Measurements from ENCODE around the gene HDHD5.

Gene HDHD5

DNA sequence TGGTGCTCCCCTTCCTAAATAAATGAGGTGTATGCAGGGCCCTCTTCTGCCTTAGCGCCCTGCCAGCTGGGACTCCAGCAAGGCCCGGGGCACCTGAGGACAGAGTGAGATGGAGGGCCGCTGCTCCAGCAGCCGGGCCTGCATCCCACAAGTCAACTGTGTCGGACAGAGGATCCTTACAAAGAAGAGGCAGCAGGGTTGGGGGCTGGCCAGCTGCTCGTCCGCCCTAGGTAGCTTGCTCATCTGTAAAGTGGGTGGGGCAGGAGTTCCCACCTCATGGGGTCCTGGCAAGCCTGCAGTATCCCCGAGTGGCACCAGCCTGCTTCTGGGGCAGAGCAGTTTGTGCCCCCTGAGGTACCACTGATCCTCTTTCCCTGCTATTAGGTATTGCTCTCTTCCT is 45.5 kb downstream of the HDHD5 start:
- peaks cover 3% of the 10 kb centered on the region for H3K4me1 ChIP-seq (ENCODE audit: control insufficient read depth, insufficient read depth, low read length)
- no peaks in the 10 kb centered on the region for H3K9me3 ChIP-seq (ENCODE audit: control insufficient read depth in 2 of 2, low read length in 2 of 2)
- no peak overlapping the region for H3K9ac ChIP-seq (ENCODE audit: low read length in 2 of 2)
- H3K36me3 ChIP-seq (ENCODE audit: control insufficient read depth in 2 of 2, insufficient read depth in 2 of 2, low read length in 2 of 2), result no peaks in the 10 kb centered on the region
- H3K27ac ChIP-seq (ENCODE audit: low read length), result no peak overlapping the region
- peaks cover 3 to 4% of the 10 kb centered on the region in 2 donors for H3K27me3 ChIP-seq (ENCODE audit: control insufficient read depth in 1 of 2, insufficient read depth in 2 of 2, low read length in 2 of 2)
- no peak overlapping the region for H3K4me3 ChIP-seq (ENCODE audit: low read length in 2 of 2)

DNA sequence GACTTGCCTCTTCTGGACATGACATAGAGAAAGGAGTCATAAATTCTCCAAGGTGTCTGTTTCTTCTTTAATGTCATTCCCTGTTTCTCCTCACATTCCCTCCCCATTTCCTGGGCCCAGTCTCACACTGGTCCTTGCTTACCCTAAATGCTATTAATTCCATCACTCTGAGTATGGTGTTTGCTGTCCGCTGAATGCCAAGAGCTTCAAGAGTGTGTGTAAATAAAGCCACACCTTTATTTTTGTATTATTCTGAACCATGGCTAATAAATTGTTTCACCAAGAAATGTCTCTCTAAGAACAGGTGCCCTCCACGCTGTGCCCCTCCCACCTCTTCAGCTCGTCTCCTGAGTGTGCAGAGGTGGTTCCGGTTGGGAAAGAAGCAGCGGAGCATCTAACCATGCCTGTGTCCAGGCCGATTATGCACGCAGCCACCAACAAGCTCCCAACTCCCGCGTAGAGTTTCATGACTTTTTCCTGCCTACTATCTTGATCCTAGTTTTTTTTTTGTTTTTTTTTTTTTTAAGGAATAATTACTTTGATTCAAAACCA is 46.5 kb downstream of the HDHD5 start:
- no peak overlapping the region for H3K4me3 ChIP-seq (ENCODE audit: low read length in 2 of 2)
- no peak overlapping the region for H3K9ac ChIP-seq (ENCODE audit: low read length in 2 of 2)
- no peak overlapping the region for H3K27ac ChIP-seq (ENCODE audit: low read length)
- H3K36me3 ChIP-seq (ENCODE audit: control insufficient read depth in 2 of 2, insufficient read depth in 2 of 2, low read length in 2 of 2), result no peaks in the 10 kb centered on the region
- H3K27me3 ChIP-seq (ENCODE audit: control insufficient read depth in 1 of 2, insufficient read depth in 2 of 2, low read length in 2 of 2), result peaks cover 0 to 2% of the 10 kb centered on the region in 2 donors
- no peaks in the 10 kb centered on the region for H3K9me3 ChIP-seq (ENCODE audit: control insufficient read depth in 2 of 2, low read length in 2 of 2)
- H3K4me1 ChIP-seq (ENCODE audit: control insufficient read depth, insufficient read depth, low read length), result no peaks in the 10 kb centered on the region

DNA sequence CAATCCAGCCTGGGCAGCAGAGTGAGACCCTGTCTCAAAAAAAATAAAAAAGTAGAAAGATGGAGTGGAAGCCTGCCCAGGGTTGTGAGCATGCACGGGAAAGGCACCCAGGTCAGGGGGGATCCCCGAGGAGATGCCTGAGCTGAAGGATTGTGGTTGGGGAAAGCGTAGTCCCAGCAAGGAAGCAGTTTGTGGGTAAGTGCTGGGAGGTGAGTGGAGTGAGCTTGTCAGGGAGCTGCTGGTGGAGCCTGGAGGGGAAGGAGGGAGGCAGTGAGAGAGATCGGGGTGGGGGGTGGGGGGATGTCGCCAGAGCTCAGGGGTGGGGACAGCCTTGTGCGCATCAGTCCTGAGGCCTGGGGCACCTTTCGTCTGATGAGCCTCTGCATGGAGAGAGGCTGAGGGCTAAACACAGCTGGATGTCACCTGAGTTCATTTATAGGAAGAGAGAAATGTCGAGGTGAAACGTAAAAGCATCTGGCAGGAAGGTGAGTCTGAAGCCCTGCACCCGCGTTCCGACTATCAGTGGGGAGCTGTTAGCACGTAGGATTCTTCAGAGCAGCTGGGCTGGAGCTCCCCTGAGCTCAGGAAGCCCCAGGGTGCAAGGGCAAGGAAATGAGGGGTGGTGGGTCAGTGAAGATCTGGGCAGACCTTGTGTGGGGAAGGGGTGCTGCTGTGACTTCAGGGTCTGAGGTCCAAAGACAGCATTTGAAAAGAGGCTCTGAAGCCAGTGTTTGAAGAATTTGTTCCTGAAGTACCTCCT is 48.1 kb downstream of the HDHD5 start:
- Histone ChIP-seq H3K27ac (ENCODE audit: low read length) (no peak overlapping the region), H3K4me3 (ENCODE audit: low read length in 2 of 2) (no peak overlapping the region), H3K9ac (ENCODE audit: low read length in 2 of 2) (no peak overlapping the region), H3K4me1 (ENCODE audit: control insufficient read depth, insufficient read depth, low read length) (no peaks in the 10 kb centered on the region), H3K36me3 (ENCODE audit: control insufficient read depth in 2 of 2, insufficient read depth in 2 of 2, low read length in 2 of 2) (no peaks in the 10 kb centered on the region), H3K9me3 (ENCODE audit: control insufficient read depth in 2 of 2, low read length in 2 of 2) (no peaks in the 10 kb centered on the region), H3K27me3 (ENCODE audit: control insufficient read depth in 1 of 2, insufficient read depth in 2 of 2, low read length in 2 of 2) (no peaks in the 10 kb centered on the region)

DNA sequence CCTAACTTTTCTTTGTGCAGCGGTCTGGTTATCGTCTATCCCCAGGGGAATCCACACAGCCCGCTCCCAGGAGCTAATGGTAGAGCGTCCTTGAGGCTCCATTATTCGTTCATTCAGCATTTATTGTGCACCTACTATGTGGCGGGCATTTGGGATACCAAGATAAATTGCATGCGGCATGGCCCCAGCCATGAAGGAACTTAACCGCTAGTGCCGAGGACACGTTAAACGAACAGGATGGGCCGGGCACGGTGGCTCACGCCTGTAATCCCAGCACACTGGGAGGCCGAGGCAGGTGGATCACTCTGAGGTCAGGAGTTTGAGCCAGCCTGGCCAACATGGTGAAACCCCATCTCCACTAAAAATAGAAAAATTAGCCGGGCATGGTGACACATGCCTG is 49.1 kb downstream of the HDHD5 start:
- Histone ChIP-seq H3K36me3 (ENCODE audit: control insufficient read depth in 2 of 2, insufficient read depth in 2 of 2, low read length in 2 of 2) (no peaks in the 10 kb centered on the region), H3K4me3 (ENCODE audit: low read length in 2 of 2) (no peak overlapping the region), H3K27ac (ENCODE audit: low read length) (no peak overlapping the region), H3K27me3 (ENCODE audit: control insufficient read depth in 1 of 2, insufficient read depth in 2 of 2, low read length in 2 of 2) (no peaks in the 10 kb centered on the region), H3K4me1 (ENCODE audit: control insufficient read depth, insufficient read depth, low read length) (no peaks in the 10 kb centered on the region), H3K9me3 (ENCODE audit: control insufficient read depth in 2 of 2, low read length in 2 of 2) (no peaks in the 10 kb centered on the region), H3K9ac (ENCODE audit: low read length in 2 of 2) (no peak overlapping the region)

DNA sequence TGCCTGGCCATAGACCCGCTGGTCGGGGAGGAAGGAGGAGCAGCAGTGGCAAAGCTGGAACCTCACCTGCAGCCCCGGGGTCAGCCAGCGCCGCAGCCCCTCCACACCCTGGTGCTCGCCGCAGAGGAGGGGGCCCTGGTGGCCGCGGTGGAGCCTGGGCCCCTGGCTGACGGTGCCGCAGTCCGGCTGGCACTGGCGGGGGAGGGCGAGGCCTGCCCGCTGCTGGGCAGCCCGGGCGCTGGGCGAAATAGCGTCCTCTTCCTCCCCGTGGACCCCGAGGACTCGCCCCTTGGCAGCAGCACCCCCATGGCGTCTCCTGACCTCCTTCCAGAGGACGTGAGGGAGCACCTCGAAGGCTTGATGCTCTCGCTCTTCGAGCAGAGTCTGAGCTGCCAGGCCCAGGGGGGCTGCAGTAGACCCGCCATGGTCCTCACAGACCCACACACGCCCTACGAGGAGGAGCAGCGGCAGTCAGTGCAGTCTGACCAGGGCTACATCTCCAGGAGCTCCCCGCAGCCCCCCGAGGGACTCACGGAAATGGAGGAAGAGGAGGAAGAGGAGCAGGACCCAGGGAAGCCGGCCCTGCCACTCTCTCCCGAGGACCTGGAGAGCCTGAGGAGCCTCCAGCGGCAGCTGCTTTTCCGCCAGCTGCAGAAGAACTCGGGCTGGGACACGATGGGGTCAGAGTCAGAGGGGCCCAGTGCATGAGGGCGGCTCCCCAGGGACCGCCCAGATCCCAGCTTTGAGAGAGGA is 49.8 kb downstream of the HDHD5 start:
- no peak overlapping the region for H3K9ac ChIP-seq (ENCODE audit: low read length in 2 of 2)
- no peaks in the 10 kb centered on the region for H3K9me3 ChIP-seq (ENCODE audit: control insufficient read depth in 2 of 2, low read length in 2 of 2)
- no peaks in the 10 kb centered on the region for H3K27me3 ChIP-seq (ENCODE audit: control insufficient read depth in 1 of 2, insufficient read depth in 2 of 2, low read length in 2 of 2)
- no peaks in the 10 kb centered on the region for H3K36me3 ChIP-seq (ENCODE audit: control insufficient read depth in 2 of 2, insufficient read depth in 2 of 2, low read length in 2 of 2)
- H3K4me1 ChIP-seq (ENCODE audit: control insufficient read depth, insufficient read depth, low read length), result no peaks in the 10 kb centered on the region
- H3K4me3 ChIP-seq (ENCODE audit: low read length in 2 of 2), result no peak overlapping the region
- H3K27ac ChIP-seq (ENCODE audit: low read length), result no peak overlapping the region

DNA sequence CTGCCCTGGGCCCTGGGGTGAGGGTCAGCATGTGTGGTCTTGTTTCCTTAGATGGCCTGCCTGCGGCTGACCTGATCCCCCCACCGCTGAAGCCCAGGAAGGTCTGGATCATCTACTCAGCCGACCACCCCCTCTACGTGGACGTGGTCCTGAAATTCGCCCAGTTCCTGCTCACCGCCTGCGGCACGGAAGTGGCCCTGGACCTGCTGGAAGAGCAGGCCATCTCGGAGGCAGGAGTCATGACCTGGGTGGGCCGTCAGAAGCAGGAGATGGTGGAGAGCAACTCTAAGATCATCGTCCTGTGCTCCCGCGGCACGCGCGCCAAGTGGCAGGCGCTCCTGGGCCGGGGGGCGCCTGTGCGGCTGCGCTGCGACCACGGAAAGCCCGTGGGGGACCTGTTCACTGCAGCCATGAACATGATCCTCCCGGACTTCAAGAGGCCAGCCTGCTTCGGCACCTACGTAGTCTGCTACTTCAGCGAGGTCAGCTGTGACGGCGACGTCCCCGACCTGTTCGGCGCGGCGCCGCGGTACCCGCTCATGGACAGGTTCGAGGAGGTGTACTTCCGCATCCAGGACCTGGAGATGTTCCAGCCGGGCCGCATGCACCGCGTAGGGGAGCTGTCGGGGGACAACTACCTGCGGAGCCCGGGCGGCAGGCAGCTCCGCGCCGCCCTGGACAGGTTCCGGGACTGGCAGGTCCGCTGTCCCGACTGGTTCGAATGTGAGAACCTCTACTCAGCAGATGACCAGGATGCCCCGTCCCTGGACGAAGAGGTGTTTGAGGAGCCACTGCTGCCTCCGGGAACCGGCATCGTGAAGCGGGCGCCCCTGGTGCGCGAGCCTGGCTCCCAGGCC is 50.6 kb downstream of the HDHD5 start:
- H3K9ac ChIP-seq (ENCODE audit: low read length in 2 of 2), result no peak overlapping the region
- H3K27ac ChIP-seq (ENCODE audit: low read length), result no peak overlapping the region
- H3K9me3 ChIP-seq (ENCODE audit: control insufficient read depth in 2 of 2, low read length in 2 of 2), result no peaks in the 10 kb centered on the region
- H3K27me3 ChIP-seq (ENCODE audit: control insufficient read depth in 1 of 2, insufficient read depth in 2 of 2, low read length in 2 of 2), result no peaks in the 10 kb centered on the region
- no peaks in the 10 kb centered on the region for H3K36me3 ChIP-seq (ENCODE audit: control insufficient read depth in 2 of 2, insufficient read depth in 2 of 2, low read length in 2 of 2)
- H3K4me1 ChIP-seq (ENCODE audit: control insufficient read depth, insufficient read depth, low read length), result no peaks in the 10 kb centered on the region
- no peak overlapping the region for H3K4me3 ChIP-seq (ENCODE audit: low read length in 2 of 2)

DNA sequence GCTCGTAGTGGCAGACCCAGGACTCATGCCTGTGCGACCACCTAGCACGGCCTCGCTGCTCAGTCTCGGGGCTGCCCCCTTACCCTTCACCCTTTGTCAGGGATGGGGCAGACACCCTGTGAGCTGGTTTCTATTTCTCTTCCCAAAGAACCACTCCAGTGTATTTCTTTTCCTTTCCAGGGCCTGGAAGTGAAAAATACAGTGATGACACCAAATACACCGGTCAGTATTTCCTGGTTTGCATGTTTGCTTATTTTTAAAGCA is 51.6 kb downstream of the HDHD5 start:
- no peak overlapping the region for H3K9ac ChIP-seq (ENCODE audit: low read length in 2 of 2)
- H3K36me3 ChIP-seq (ENCODE audit: control insufficient read depth in 2 of 2, insufficient read depth in 2 of 2, low read length in 2 of 2), result peaks cover 0 to 3% of the 10 kb centered on the region in 2 donors
- H3K27me3 ChIP-seq (ENCODE audit: control insufficient read depth in 1 of 2, insufficient read depth in 2 of 2, low read length in 2 of 2), result no peaks in the 10 kb centered on the region
- no peak overlapping the region for H3K27ac ChIP-seq (ENCODE audit: low read length)
- no peaks in the 10 kb centered on the region for H3K9me3 ChIP-seq (ENCODE audit: control insufficient read depth in 2 of 2, low read length in 2 of 2)
- H3K4me1 ChIP-seq (ENCODE audit: control insufficient read depth, insufficient read depth, low read length), result no peaks in the 10 kb centered on the region
- no peak overlapping the region for H3K4me3 ChIP-seq (ENCODE audit: low read length in 2 of 2)

DNA sequence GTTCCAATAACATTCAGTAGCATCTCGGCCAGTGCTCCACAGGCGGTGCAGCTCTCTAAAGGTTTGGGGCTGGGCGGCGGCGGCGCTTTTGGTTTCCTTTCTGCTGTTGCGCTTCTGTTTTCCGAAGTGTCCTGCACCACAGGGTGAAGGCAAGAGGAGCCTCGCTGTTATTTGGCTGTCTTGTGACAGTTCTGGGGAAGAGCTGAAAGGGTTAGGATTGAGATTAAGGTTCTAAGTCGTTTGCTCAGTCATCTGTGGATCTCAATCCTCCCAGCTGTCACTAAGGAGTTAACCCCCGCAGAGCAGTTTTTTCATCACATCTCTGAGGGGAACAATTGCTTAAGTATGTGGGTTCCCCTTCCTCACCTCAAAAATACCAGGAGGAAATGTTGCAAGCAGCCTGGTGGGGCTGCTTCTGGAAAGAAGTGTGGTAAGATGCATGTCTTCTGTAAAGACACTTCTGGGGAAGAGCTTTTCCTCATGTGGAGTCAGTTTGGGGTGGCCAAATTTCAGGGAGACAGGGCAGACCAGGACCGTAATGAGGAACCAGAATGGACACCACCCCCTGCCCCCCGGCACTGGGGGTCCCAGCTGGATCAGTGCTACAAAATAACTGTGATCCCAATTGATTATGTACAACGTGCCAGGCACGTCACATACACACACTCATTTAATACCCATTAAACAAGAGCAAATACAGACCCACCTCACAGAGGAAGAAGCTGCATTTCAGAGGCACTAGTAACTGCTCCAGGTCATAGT is 52.1 kb downstream of the HDHD5 start:
- peaks cover 3 to 7% of the 10 kb centered on the region in 2 donors for H3K36me3 ChIP-seq (ENCODE audit: control insufficient read depth in 2 of 2, insufficient read depth in 2 of 2, low read length in 2 of 2)
- no peak overlapping the region for H3K9ac ChIP-seq (ENCODE audit: low read length in 2 of 2)
- H3K27ac ChIP-seq (ENCODE audit: low read length), result no peak overlapping the region
- no peak overlapping the region for H3K4me3 ChIP-seq (ENCODE audit: low read length in 2 of 2)
- H3K4me1 ChIP-seq (ENCODE audit: control insufficient read depth, insufficient read depth, low read length), result peaks cover 3% of the 10 kb centered on the region
- H3K9me3 ChIP-seq (ENCODE audit: control insufficient read depth in 2 of 2, low read length in 2 of 2), result no peaks in the 10 kb centered on the region
- H3K27me3 ChIP-seq (ENCODE audit: control insufficient read depth in 1 of 2, insufficient read depth in 2 of 2, low read length in 2 of 2), result no peaks in the 10 kb centered on the region

DNA sequence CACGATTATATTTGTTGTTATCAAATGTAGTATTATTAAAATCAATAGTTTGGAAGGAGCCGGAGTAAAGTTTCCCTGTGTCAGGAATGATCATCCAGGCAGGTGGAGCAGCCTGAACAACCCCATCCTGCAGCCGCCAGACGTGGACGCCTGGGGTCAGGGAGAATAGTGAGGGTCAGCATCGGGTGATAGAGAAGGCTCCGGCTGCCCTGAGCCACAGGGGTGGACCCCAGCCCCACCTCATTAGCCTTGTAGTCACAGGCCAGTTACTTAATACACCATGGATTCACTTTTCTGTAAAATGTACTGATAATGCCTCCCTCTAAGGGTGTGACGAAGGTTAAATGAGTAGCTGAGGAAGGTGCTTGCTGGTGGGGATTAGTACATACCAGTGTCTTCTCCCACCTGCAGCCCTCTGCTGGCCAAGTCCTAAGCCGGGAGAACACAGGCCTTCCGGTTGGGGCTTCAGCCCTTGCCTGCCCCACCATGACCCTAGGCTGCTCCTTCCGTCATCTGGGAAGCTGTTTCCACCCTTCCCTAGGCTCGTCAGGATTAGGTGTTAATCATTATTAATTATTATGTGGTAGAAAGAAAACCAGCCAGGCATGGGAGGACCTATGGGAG is 52.8 kb downstream of the HDHD5 start:
- peaks cover 4 to 11% of the 10 kb centered on the region in 2 donors for H3K36me3 ChIP-seq (ENCODE audit: control insufficient read depth in 2 of 2, insufficient read depth in 2 of 2, low read length in 2 of 2)
- H3K27me3 ChIP-seq (ENCODE audit: control insufficient read depth in 1 of 2, insufficient read depth in 2 of 2, low read length in 2 of 2), result no peaks in the 10 kb centered on the region
- H3K4me3 ChIP-seq (ENCODE audit: low read length in 2 of 2), result no peak overlapping the region
- H3K27ac ChIP-seq (ENCODE audit: low read length), result no peak overlapping the region
- H3K9ac ChIP-seq (ENCODE audit: low read length in 2 of 2), result no peak overlapping the region
- peaks cover 3% of the 10 kb centered on the region for H3K4me1 ChIP-seq (ENCODE audit: control insufficient read depth, insufficient read depth, low read length)
- H3K9me3 ChIP-seq (ENCODE audit: control insufficient read depth in 2 of 2, low read length in 2 of 2), result no peaks in the 10 kb centered on the region
